NOMO-1 treated with dmso at 0.1 percent for 144 hours (cell line): Measurements from ENCODE around the gene TEX2.
A peak's percentile ranks its signal among the peaks of the same experiment; 100 is the strongest.
"Not testable (repeated sequence)": the region's sequence is repeated elsewhere in the genome, so short reads cannot be mapped to it uniquely, and the experiment has no call there.

Source experiments
- DNase-seq: peaks from one replicate; lab custom pipeline; 2025; ENCODE audit not compliant: unreplicated experiment; lab: John Stamatoyannopoulos, UW

The TEX2 gene

GRCh38 chr17:64186171-64187092 lies 76.6 kb downstream of the TEX2 start:
- no peak for DNase-seq

- DNase-seq = not testable (repeated sequence)
Measured at GRCh38 chr17:64185557-64185956, 77.5 kb downstream of the TEX2 start.

DNA sequence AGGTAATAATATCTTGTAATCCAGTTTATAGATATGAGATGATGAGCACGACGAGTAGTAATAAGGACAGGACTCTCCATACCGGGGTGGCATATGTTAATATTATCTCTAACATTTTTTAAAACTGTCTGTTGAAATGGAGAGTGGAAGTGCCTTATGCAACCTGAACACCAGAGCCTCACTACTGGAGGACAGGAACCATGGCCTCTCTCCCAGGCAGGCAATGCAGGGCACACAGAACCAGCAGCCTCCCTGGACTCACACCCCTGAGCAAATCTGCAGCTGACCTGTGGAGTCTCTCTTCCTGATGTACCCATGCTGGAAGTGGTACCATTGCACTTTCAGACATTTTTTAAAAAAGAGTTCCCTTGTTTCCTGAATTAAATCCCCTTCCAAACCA lies 78.0 kb downstream of the TEX2 start:
- peak; percentile 11 for DNase-seq

- DNase-seq = no peak
Measured at GRCh38 chr17:64183815-64184214, 79.2 kb downstream of the TEX2 start.

GRCh38 chr17:64182325-64183012 lies 80.6 kb downstream of the TEX2 start:
- DNase-seq = no peak

GRCh38 chr17:64180089-64181073 lies 82.7 kb downstream of the TEX2 start:
- peak; percentile 62 for DNase-seq

GRCh38 chr17:64179024-64179423 lies 84.0 kb downstream of the TEX2 start:
- not testable (repeated sequence) for DNase-seq

DNA sequence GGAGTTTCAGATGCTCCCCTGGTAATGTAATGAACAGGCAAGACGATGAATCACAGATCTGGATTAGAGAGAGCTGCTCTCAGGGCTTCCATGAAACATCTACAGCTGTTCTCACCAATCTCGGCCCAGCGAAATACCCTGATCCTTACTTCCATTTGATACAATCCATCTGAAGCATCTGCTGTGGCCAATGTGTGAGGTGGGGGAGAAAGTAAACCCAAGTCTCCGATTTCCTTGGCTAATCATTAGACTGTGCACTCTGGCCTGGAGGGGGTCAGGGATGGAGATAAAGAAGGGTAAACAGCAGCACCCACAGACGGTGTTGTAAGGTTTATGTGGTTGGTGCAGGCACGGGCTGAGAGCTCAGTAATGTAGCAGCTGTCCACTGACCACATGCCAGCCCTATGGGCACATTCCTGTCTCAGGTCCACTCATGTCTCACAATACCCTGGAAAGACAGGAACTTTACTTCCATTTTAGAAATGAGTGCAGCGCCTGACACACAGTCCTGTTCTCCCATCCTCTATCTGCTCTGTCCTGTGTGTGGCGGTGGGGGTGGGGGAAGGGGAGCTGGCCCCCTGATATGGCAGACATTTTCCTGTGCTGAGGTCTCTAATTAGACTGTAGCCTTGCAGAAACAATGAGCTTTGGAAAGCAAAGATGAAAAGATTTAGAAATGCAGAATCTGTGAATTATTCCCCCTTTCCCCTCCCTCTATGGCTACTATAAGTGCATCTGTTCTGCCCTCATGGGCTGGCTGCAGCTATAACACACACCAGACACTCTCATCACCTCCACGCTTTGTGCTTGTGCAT lies 84.8 kb downstream of the TEX2 start:
- no peak for DNase-seq

DNA sequence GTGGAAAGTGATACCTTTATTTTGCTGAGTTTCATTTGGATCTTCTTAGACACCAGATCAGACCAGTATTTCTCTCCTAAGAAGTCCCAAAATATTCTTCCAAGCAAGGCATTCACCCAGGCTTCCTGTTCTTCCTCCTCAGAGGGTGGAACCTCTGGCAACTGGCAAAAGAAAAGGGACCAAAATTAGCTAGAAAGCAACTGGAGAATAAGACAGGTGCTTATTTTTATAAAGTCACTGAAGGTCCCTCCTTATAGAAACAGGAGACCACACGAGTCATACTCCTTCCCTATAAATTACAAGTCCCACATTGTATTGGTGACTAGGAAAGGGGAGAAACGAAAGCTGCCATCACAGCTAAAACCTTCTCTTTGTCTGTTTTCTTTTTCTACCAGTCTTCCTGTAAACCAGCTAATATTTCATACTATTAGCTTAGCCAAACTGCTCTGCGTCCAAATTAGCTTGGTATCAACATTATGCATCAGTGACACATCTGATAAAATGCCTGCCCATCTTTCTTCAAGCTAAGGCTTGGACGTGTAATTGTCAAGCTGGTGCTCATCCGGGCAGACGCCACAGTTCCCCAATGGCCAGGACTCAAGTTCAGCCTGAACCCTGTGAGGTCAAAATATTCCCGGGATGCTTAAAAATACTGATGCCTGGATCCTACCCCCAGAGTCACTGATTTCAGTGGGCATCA lies 85.6 kb downstream of the TEX2 start:
- no peak for DNase-seq

GRCh38 chr17:64176556-64176955 lies 86.5 kb downstream of the TEX2 start:
- no peak for DNase-seq

DNA sequence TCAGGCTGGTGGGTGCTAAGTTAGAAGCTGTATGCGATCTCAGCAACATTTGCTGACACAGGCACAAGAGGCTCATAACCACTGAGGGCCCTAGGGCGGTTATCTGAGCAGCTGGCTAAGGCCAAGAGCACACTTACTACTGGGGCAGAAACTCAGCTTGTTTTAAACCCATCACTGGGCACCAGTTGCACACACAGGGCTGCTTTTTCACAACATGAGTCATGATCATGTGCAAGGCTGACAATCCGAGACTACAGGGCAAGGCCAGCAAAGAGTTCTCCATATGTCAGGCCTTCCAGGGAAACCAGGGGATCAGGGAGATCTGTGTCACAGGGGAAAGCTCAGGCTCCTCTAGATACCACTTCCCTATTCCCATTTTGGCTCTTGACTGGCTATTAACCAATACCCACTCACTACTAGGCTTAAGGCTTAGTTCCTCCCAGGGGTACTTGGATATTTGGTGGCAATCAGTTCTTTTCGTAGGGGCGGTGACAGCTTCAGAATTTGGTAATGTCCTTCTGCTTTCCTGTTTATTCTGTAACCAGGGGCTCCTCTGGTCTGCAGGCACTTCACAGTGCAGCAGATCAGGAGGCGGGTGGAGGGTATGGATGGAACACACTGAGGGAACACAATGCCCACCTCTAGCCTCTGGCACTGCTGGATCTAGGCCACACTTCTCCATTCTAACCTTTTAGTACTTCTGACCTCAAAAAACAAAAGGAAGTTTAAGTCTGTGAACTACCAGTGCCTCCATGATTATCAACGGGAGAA lies 88.2 kb downstream of the TEX2 start:
- peak; percentile 88 for DNase-seq

DNA sequence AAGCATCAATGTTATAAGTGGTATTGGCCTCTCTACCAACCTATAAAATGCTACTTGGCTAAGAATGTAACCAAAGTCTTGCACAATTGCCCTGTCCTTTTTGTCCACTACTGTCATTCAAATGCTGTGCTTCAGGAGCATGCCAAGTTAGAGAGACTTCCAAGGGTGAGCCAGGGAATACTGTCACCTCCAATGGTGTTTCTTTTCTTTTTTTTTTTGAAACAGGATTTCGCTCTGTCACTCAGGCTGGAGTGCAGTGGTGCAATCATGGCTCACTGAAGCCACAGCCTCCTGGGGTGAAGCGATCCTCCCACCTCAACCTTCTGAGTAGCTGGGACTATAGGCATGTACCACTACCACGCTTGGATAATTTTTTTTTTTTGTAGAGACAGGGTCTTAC lies 89.4 kb downstream of the TEX2 start:
- no peak for DNase-seq

DNA sequence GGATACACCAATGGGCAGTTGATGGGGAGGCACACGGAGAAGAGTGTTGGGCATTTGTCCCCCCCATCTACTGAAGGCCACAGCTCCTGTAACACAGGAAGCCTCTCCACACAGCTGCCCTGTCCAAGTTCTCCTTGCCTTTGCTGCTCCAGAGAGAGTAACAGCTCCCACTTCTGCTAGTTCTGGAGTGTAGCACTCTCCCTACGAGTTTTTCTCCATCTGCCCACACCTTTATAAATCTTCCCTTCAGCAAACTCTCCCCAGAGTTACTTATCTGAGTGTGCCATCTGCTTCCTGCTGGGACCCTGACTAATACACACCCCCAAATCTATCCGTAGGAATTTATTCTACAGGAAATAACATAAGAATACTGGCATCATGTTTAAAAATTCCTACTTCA lies 90.5 kb downstream of the TEX2 start:
- no peak for DNase-seq

DNA sequence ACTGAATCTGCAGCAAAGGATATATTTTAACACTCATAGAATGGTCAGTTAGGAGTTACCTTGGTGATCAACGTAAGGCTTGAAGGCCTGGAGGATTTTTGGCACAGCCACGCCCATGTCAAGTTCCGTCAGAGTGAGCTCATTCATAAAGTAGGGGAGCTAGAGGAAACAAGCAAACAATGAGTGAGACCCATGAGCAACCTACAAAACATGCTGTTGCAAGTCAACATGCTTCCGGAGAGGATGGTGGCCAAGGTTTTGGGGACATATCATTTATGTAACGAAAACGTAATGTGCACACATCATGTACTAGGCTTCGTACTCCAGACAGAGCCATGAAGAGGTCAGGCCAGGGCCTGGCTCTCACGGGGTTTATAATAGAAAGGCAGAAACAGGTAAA lies 92.0 kb downstream of the TEX2 start:
- DNase-seq = no peak

DNA sequence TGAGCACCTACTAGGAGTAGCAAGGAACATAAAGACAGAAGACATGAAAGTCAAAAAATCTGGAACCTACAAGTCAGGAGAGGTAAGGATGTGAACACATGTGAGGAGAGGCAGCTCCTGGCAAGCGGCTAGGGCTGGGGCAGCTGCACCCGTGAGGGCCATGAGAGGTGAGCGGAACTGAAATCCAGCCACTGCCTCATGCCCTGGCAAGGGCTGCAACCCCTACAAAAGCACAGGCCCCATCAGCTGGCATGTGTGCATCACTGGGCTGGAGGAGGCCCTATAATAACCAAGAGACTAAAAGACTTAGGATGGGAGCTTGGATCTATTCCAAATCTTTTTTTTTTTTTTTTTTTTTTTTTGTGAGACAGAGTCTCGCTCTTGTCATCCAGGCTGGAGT lies 92.8 kb downstream of the TEX2 start:
- DNase-seq = no peak

DNA sequence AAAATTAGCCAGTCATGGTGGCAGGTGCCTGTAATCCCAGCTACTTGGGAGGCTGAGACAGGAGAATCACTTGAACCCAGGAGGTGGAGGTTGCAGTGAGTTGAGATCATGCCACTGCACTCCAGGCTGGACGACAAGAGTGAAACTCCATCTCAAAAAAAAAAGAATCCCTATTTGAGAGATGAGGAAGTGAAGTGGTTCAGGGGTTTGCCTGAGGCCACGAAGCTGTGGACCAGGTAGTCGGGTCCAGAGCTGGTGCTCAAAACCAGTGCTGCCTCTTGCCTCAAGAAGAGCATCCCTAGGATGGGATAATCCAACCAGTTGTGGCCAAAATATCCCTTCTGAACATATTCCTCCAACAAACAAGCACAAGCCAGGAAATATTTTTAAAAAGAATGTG lies 95.4 kb downstream of the TEX2 start:
- DNase-seq = not testable (repeated sequence)

DNA sequence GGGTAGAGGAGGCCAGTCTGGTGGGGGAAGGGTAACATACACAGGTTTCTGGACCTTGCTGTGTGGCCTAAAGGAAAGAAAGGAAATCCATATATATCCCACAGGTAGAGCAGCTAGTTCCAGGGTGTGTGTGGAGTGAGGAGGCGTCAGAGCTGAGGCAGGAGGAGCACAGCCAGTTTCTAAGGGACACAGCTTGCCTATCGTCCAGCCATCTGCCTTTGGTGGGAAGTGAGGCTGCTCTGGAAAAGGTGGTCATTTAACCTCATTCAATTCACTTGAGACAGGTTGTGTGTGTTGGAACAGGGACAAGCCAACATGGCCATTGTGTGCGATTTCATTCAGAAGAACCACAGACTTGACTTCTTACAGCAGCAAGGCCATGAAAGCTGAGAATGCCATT lies 96.2 kb downstream of the TEX2 start:
- DNase-seq = no peak

DNA sequence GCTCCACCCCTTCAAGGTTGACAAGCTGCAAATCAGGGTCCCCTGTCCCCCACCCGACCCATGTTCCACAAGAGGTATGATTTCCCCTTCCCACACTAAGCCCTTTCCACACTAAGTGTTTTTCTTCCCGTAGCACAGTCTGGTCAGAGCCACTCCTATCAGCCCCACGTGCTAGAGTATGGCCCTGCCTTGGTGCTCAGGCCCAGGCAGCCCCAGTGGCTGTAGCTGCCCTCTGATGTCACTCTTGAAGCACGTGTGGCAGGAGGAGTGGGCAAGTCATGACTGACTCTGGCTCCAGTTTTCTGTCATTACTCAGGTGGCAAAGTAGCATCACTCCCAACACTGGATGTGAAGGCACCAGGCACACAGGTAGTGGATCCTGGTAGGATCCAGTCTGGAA lies 97.7 kb downstream of the TEX2 start:
- no peak for DNase-seq
